DND-41 (cell line): ENCODE data around the gene CEP131.
"Not testable (repeated sequence)": the region's sequence is repeated elsewhere in the genome, so short reads cannot be mapped to it uniquely, and the experiment has no call there.

ENCODE experiments used
- CTCF ChIP-seq: IDR thresholded peaks from 2 replicates; pipeline ENCODE4 v1.5.1; 2012; ENCODE audit warnings: borderline replicate concordance, low read length, moderate library complexity, mild to moderate bottlenecking; ENCODE audit not compliant: poor library complexity, severe bottlenecking; ENCODE audit errors: extremely low read depth
- EZH2 ChIP-seq: IDR thresholded peaks from 3 replicates; pipeline ENCODE4 v1.6.1; 2012; ENCODE audit warnings: borderline replicate concordance, low read depth, mild to moderate bottlenecking, moderate library complexity, low read length, inconsistent platforms; ENCODE audit not compliant: severe bottlenecking

- not testable (repeated sequence) for TF ChIP-seq CTCF, EZH2
These were observed 68.7 kb downstream of the CEP131 start for GRCh38 chr17:81154016-81154415.
